ENCODE data around the gene TRAF2.

DNA sequence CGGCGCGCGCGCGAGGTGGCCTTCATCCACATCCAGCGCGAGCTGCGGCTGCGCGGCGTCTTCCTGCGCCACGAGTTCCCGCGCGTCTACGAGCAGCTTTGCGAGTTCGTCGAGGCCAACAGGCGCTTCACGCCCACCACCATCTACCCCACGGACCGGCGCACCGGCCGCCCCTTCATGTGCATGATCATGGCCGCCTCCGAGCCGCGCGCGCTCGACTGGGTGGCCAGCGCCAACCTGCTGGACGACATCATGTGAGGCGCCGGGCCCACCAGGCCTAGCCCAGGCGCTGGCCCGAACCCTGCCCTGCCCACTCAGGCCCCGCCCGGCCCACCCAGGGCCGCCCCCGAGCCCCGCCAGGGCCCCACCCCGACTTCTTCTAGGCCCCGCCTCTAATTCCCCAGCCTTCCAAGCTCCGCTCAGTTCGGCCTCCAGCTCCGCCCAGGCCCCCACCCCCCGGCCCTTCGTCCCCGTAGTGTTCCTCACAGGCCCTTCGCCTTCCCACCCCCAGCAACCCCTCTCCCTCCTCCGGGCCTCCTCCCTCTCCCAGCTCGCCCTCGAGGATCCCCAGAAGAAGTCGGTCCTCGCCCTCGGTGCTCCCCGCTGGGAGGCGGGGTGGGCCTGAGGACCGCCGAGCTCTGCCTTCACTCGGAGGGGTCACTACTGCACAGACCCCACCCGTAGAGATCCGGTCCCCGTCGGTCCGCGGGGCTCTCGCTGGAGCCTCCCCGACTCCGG lies 39.1 kb upstream of the TRAF2 start:
- TF ChIP-seq, protein P1, sequence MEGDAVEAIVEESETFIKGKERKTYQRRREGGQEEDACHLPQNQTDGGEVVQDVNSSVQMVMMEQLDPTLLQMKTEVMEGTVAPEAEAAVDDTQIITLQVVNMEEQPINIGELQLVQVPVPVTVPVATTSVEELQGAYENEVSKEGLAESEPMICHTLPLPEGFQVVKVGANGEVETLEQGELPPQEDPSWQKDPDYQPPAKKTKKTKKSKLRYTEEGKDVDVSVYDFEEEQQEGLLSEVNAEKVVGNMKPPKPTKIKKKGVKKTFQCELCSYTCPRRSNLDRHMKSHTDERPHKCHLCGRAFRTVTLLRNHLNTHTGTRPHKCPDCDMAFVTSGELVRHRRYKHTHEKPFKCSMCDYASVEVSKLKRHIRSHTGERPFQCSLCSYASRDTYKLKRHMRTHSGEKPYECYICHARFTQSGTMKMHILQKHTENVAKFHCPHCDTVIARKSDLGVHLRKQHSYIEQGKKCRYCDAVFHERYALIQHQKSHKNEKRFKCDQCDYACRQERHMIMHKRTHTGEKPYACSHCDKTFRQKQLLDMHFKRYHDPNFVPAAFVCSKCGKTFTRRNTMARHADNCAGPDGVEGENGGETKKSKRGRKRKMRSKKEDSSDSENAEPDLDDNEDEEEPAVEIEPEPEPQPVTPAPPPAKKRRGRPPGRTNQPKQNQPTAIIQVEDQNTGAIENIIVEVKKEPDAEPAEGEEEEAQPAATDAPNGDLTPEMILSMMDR (IDR thresholded peaks at IDR 0.05): no peak
- no peak for TF ChIP-seq POLR2A (IDR thresholded peaks at IDR 0.05)

All from tibial nerve (tissue), 3 donors.